HepG2 (cell line): ENCODE measurements around the gene PSD.

Experiments
- CREB1 ChIP-seq, 2 experiments: fragments of 450-650 bp in 1 of 2; IDR thresholded peaks; 2 replicates each; pipeline ENCODE4 v1.6.1; 2016 to 2017; ENCODE audit warnings: control low read depth in 1 of 2, mild to moderate bottlenecking in 1 of 2, missing compliant biosample characterization in 1 of 2, missing genetic modification characterization in 1 of 2
- EED ChIP-seq: sonication (generic); formaldehyde crosslinking; IDR thresholded peaks from 2 replicates; pipeline ENCODE4 v1.5.0; 2020; ENCODE audit warnings: mild to moderate bottlenecking, missing genetic modification reagents
- HMG20A ChIP-seq: IDR thresholded peaks from 2 replicates; pipeline ENCODE4 v1.6.1; 2016; ENCODE audit warnings: borderline replicate concordance
- NCOA1 ChIP-seq: sonication (generic); formaldehyde crosslinking; IDR thresholded peaks from 2 replicates; pipeline ENCODE4 v1.9.0; 2021; ENCODE audit warnings: missing genetic modification reagents
- SMC3 ChIP-seq: IDR thresholded peaks from 2 replicates; pipeline ENCODE4 v1.6.1; 2011; ENCODE audit warnings: low read length, improper control_type of control experiment
- SYNCRIP ChIP-seq: fragments of 200-400 bp; formaldehyde crosslinking; IDR thresholded peaks from 2 replicates; pipeline ENCODE4 v1.6.1; 2018; ENCODE audit warnings: mild to moderate bottlenecking, low read depth, low read length; ENCODE audit not compliant: insufficient read depth
- YY1 ChIP-seq: IDR thresholded peaks from 2 replicates; pipeline ENCODE4 v1.6.1; 2011; ENCODE audit warnings: low read length, low read depth, moderate library complexity, mild to moderate bottlenecking; ENCODE audit not compliant: insufficient read depth, insufficient replicate concordance
- ZFX ChIP-seq: sonication (generic); formaldehyde crosslinking; IDR thresholded peaks from 2 replicates; pipeline ENCODE4 v1.4.0; 2020; ENCODE audit warnings: mild to moderate bottlenecking, low read depth, missing genetic modification reagents, moderate library complexity
- ZNF24 ChIP-seq: fragments of 450-650 bp; IDR thresholded peaks from 2 replicates; pipeline ENCODE4 v1.6.1; 2017; ENCODE audit warnings: antibody characterized with exemption, mild to moderate bottlenecking
- ZNF292 ChIP-seq: sonication (generic); formaldehyde crosslinking; IDR thresholded peaks from 2 replicates; pipeline ENCODE4 v1.8.1; 2022; ENCODE audit warnings: mild to moderate bottlenecking, low read depth, missing genetic modification reagents, borderline replicate concordance
- ZNF782 ChIP-seq: sonication (generic); formaldehyde crosslinking; IDR thresholded peaks from 2 replicates; pipeline ENCODE4 v1.4.0; 2020; ENCODE audit warnings: missing genetic modification reagents, mild to moderate bottlenecking, borderline replicate concordance
- TF ChIP-seq, protein P1 (sequence below): sonication (generic); formaldehyde crosslinking; IDR thresholded peaks from 2 replicates; pipeline ENCODE4 v1.5.0; 2020; ENCODE audit warnings: mild to moderate bottlenecking, missing genetic modification reagents, moderate library complexity
- TF ChIP-seq, protein P2 (sequence below): sonication (generic); IDR thresholded peaks from 2 replicates; pipeline ENCODE4 v1.6.1; 2016; ENCODE audit warnings: low read depth, borderline replicate concordance

GRCh38 chr10:102376901-102377300 lies 41.7 kb downstream of the PSD start:
- TF ChIP-seq ZNF24 = no peak
- no peak for TF ChIP-seq CREB1 (IDR thresholded peaks at IDR 0.05)
- no peak for TF ChIP-seq CREB1 (CRISPR knock-in tag; IDR thresholded peaks at IDR 0.05)
- no peak for TF ChIP-seq EED (CRISPR knock-in tag)
- no peak for TF ChIP-seq SYNCRIP
- no peak for TF ChIP-seq ZNF292
- TF ChIP-seq ZNF782 = no peak
- TF ChIP-seq, protein P1, sequence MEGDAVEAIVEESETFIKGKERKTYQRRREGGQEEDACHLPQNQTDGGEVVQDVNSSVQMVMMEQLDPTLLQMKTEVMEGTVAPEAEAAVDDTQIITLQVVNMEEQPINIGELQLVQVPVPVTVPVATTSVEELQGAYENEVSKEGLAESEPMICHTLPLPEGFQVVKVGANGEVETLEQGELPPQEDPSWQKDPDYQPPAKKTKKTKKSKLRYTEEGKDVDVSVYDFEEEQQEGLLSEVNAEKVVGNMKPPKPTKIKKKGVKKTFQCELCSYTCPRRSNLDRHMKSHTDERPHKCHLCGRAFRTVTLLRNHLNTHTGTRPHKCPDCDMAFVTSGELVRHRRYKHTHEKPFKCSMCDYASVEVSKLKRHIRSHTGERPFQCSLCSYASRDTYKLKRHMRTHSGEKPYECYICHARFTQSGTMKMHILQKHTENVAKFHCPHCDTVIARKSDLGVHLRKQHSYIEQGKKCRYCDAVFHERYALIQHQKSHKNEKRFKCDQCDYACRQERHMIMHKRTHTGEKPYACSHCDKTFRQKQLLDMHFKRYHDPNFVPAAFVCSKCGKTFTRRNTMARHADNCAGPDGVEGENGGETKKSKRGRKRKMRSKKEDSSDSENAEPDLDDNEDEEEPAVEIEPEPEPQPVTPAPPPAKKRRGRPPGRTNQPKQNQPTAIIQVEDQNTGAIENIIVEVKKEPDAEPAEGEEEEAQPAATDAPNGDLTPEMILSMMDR (CRISPR knock-in tag) = no peak
- no peak for TF ChIP-seq YY1
- no peak for TF ChIP-seq ZFX (CRISPR knock-in tag)
- TF ChIP-seq SMC3 = no peak
- no peak for TF ChIP-seq NCOA1 (CRISPR knock-in tag)
- TF ChIP-seq, protein P2, sequence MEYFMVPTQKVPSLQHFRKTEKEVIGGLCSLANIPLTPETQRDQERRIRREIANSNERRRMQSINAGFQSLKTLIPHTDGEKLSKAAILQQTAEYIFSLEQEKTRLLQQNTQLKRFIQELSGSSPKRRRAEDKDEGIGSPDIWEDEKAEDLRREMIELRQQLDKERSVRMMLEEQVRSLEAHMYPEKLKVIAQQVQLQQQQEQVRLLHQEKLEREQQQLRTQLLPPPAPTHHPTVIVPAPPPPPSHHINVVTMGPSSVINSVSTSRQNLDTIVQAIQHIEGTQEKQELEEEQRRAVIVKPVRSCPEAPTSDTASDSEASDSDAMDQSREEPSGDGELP = no peak
- no peak for TF ChIP-seq HMG20A (CRISPR knock-in tag)
